GM21381 (cell line): ENCODE data around the gene CRYZL1.
"Not testable (repeated sequence)": the region's sequence is repeated elsewhere in the genome, so short reads cannot be mapped to it uniquely, and the experiment has no call there.

Source experiments
- ATAC-seq: cut with Tn5 transposase; IDR thresholded peaks from one replicate; pipeline ENCODE4 v1.9.1; 2021; ENCODE audit warnings: mild to moderate bottlenecking, moderate library complexity; ENCODE audit not compliant: unreplicated experiment

The CRYZL1 gene

GRCh38 chr21:33641352-33642026 lies at the start of gene CRYZL1:
Gene CRYZL1, minus strand, starts transcription at chr21:33641741. Its CDS starts 10,190 bp downstream, at chr21:33631551.
- ATAC-seq, result peak; percentile 80

GRCh38 chr21:33690874-33691273 lies 49.3 kb upstream of the CRYZL1 start:
- no peak for ATAC-seq

GRCh38 chr21:33688353-33688752 lies 46.8 kb upstream of the CRYZL1 start:
- ATAC-seq, result no peak

GRCh38 chr21:33687634-33688033 lies 46.1 kb upstream of the CRYZL1 start:
- ATAC-seq, result no peak

- no peak for ATAC-seq
These were observed 44.8 kb upstream of the CRYZL1 start for GRCh38 chr21:33686386-33686785.

- no peak for ATAC-seq
These were observed 44.2 kb upstream of the CRYZL1 start for GRCh38 chr21:33685613-33686197.

GRCh38 chr21:33684923-33685560 lies 43.5 kb upstream of the CRYZL1 start:
- no peak for ATAC-seq

- no peak for ATAC-seq
These were observed 42.5 kb upstream of the CRYZL1 start for GRCh38 chr21:33684068-33684467.

- ATAC-seq, result no peak
These were observed 41.6 kb upstream of the CRYZL1 start for GRCh38 chr21:33682992-33683627.

- no peak for ATAC-seq
These were observed 39.3 kb upstream of the CRYZL1 start for GRCh38 chr21:33680870-33681269.

GRCh38 chr21:33677450-33677849 lies 35.9 kb upstream of the CRYZL1 start:
- ATAC-seq, result no peak

- ATAC-seq, result not testable (repeated sequence)
These were observed 35.1 kb upstream of the CRYZL1 start for GRCh38 chr21:33676666-33677065.

GRCh38 chr21:33674226-33674625 lies 32.7 kb upstream of the CRYZL1 start:
- no peak for ATAC-seq

GRCh38 chr21:33673473-33673872 lies 31.9 kb upstream of the CRYZL1 start:
- no peak for ATAC-seq

- ATAC-seq, result no peak
These were observed 28.8 kb upstream of the CRYZL1 start for GRCh38 chr21:33670076-33670978.

GRCh38 chr21:33668620-33669019 lies 27.1 kb upstream of the CRYZL1 start:
- ATAC-seq, result no peak

GRCh38 chr21:33668180-33668579 lies 26.6 kb upstream of the CRYZL1 start:
- no peak for ATAC-seq

- ATAC-seq, result no peak
These were observed 26.1 kb upstream of the CRYZL1 start for GRCh38 chr21:33667636-33668035.

GRCh38 chr21:33666153-33666552 lies 24.6 kb upstream of the CRYZL1 start:
- ATAC-seq, result no peak

GRCh38 chr21:33664135-33664534 lies 22.6 kb upstream of the CRYZL1 start:
- no peak for ATAC-seq

- ATAC-seq, result no peak
These were observed 21.7 kb upstream of the CRYZL1 start for GRCh38 chr21:33663241-33663640.
